ENCODE results near the gene CSMD2. TPM values are rescaled to one million over a fixed set of nuclear protein-coding genes. Genes with fewer than 3 reads are reported as not detected.

CSMD2 gene
- total RNA-seq, 3 donors from 2014 or later: 0.12 to 0.41 (median 0.28) TPM

DNA sequence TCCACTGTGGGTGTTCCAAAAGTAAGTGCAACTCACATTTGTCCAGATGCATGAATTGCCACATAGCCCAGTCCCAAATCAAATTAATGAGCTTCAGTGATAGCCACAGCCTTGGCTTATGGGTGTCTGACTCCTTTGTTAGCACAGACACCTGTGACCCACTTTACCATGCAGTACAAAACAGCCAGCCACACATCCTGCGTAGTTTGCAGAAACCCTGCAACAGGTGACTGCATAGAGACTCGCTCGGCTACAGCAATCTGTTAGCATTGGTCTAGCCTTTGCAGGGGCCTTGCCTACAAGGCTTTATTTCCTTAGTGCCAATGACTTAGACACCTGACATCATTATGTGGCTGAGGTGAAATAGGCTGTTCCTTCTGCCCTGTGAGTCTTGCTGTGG is 135.5 kb downstream of the CSMD2 start:
- ATAC-seq (no peak), DNase-seq (no peak)
- TF ChIP-seq CTCF (IDR thresholded peaks at IDR 0.05): no peak
- Histone ChIP-seq H3K4me3 (no peak overlapping the region), H3K36me3 (ENCODE audit: low read depth) (no peaks in the 10 kb centered on the region), H3K9me3 (no peaks in the 10 kb centered on the region), H3K4me1 (ENCODE audit: low read depth) (no peaks in the 10 kb centered on the region)
- intact Hi-C loops (cut with DNase I, micrococcal nuclease): no loop called here

DNA sequence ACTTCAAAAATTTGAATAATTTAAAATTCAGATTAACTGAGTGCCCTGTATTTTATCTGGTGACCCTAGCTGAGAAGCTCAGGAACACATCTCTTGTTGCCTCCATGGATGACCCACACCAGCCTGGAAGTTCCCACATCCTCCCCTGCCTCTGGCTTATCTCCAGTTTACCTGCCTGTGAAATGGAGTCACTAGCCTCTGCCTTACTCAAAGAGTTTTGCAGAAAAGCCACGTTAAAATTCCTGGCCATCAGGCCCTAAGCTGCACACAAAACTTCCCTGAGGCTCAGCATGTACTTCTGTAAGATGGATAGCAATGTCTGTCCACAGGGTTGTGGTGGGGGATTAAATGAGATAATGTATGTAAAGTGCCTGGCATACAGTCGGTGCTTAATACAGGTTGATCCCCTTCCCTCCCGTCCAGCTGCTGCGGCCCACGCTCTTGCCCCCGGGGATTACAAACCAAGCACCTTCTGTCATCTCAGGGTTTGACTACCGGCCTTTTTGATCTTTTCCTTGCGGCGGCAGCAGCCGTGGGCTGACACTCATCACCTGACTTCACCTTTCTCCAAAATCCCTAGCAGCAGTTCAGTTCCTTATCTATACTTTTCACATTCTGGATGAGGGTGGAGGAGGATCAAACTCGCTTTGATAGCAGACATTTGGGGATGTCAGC is 136.5 kb downstream of the CSMD2 start:
- no peak for TF ChIP-seq CTCF (IDR thresholded peaks at IDR 0.05)
- no peaks in the 10 kb centered on the region for H3K36me3 ChIP-seq (ENCODE audit: low read depth)

GRCh38 chr1:34025675-34026074 is 139.4 kb downstream of the CSMD2 start:
- DNase-seq: no peak
- intact Hi-C loops (cut with DNase I, micrococcal nuclease): no loop called here
- no peak for ATAC-seq
- Histone ChIP-seq H3K36me3 (ENCODE audit: low read depth) (no peaks in the 10 kb centered on the region), H3K4me3 (no peak overlapping the region), H3K4me1 (ENCODE audit: low read depth) (no peaks in the 10 kb centered on the region), H3K9me3 (no peaks in the 10 kb centered on the region)
- TF ChIP-seq CTCF (IDR thresholded peaks at IDR 0.05): no peak

More for the DNA sequence above, 136.5 kb downstream of the CSMD2 start:
- H3K9me3 ChIP-seq: no peaks in the 10 kb centered on the region
- intact Hi-C loops (cut with DNase I, micrococcal nuclease): no loop called here
- no peaks in the 10 kb centered on the region for H3K4me1 ChIP-seq (ENCODE audit: low read depth)
- DNase-seq (no peak), ATAC-seq (no peak)
- no peak overlapping the region for H3K4me3 ChIP-seq

GRCh38 chr1:34024485-34024884 is 140.5 kb downstream of the CSMD2 start:
- no peak for DNase-seq
- Histone ChIP-seq H3K36me3 (ENCODE audit: low read depth) (no peaks in the 10 kb centered on the region), H3K4me1 (ENCODE audit: low read depth) (no peaks in the 10 kb centered on the region), H3K9me3 (no peaks in the 10 kb centered on the region), H3K4me3 (no peak overlapping the region)
- TF ChIP-seq CTCF (IDR thresholded peaks at IDR 0.05): no peak
- intact Hi-C loops (cut with DNase I, micrococcal nuclease): no loop called here
- ATAC-seq: no peak

DNA sequence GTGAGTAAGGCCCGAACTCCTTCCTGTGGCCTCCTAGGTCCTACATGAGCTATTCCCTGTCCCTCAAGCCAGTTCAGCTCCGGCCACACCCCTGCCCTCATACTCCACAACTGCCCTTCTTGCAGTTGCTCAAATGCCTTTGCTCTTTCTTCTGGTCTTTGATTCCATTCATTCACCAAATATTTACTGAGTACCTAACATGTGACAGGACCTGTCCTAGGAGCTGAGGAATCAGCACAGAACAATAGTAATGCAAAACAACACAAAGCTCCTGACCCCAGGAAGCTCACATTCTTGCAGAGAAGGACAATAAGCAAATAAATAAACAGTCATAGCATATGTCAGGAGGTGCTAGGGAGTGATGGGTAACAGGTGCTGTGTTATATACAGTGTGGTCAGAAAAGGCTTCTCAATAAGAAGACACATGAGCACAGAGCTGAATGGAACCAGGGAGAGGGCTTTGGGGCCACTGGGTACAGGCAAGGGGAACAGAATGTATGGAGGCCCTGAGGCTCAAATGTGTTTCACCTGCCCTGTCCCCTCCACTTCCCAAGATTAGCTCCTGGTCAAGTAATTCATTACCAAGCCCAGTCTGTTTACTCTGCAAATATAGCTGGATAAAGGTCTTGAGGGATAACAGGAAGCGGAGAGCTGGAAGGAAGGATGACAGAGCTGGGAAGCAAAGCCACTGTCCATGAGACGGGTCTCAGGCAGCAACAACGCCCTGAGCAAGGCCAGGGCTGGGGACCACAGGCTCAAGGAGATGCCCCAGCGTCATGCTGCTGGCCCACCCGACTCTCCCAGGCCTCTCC is 145.1 kb downstream of the CSMD2 start:
- no peaks in the 10 kb centered on the region for H3K4me1 ChIP-seq (ENCODE audit: low read depth)
- no peak for DNase-seq
- no peak for ATAC-seq
- no peak overlapping the region for H3K4me3 ChIP-seq
- TF ChIP-seq CTCF (IDR thresholded peaks at IDR 0.05): no peak
- H3K36me3 ChIP-seq (ENCODE audit: low read depth): no peaks in the 10 kb centered on the region
- intact Hi-C loops (cut with DNase I, micrococcal nuclease): no loop called here
- no peaks in the 10 kb centered on the region for H3K9me3 ChIP-seq

Measured in mucosa of descending colon (tissue), 3 donors.